Measurements from ENCODE around the gene FAM90A26.
"Not testable (repeated sequence)": the region's sequence is repeated elsewhere in the genome, so short reads cannot be mapped to it uniquely, and the experiment has no call there.

Gene FAM90A26

GRCh38 chr4:9160046-9160445 lies 10.2 kb upstream of the FAM90A26 start:
- not testable (repeated sequence) for DNase-seq (ENCODE audit: low read depth)

- not testable (repeated sequence) for DNase-seq (ENCODE audit: low read depth)
These were observed 4.2 kb upstream of the FAM90A26 start for GRCh38 chr4:9165990-9166389.

GRCh38 chr4:9210357-9210756 lies 40.1 kb downstream of the FAM90A26 start, which contains the start of gene USP17L10:
Gene USP17L10 (plus strand): TSS chr4:9210657. CDS start chr4:9210657, 0 bp downstream.
- not testable (repeated sequence) for DNase-seq (ENCODE audit: low read depth)

GRCh38 chr4:9214701-9215100 lies 44.5 kb downstream of the FAM90A26 start:
- not testable (repeated sequence) for DNase-seq (ENCODE audit: low read depth)

DNA sequence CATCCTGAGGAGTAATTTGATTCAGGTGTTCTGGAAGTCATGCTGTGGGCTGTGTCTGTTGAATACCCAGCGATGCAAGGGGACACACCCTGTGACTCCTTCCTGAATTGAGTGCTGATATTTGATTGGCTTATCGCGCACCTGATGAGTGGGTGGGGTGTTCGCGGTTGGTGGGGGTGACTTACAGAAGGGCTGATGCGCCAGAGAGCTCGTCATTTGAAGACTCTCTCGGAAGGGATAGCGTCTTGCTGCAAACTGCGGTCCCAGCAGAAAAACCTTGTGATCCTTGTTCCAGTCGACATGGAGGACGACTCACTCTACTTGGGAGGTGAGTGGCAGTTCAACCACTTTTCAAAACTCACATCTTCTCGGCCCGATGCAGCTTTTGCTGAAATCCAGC lies 44.9 kb downstream of the FAM90A26 start, which contains the start of gene USP17L11:
TSS of gene USP17L11 (plus strand) at position 301 of the 400 bp plus-strand sequence. CDS start at position 301, 0 bp downstream.
- not testable (repeated sequence) for DNase-seq (ENCODE audit: low read depth)

- DNase-seq (ENCODE audit: low read depth) = not testable (repeated sequence)
These were observed 49.6 kb downstream of the FAM90A26 start, which contains the start of gene USP17L12 for GRCh38 chr4:9219852-9220251. Gene USP17L12 (plus strand): TSS chr4:9220152. CDS start chr4:9220152, 0 bp downstream.

DNA sequence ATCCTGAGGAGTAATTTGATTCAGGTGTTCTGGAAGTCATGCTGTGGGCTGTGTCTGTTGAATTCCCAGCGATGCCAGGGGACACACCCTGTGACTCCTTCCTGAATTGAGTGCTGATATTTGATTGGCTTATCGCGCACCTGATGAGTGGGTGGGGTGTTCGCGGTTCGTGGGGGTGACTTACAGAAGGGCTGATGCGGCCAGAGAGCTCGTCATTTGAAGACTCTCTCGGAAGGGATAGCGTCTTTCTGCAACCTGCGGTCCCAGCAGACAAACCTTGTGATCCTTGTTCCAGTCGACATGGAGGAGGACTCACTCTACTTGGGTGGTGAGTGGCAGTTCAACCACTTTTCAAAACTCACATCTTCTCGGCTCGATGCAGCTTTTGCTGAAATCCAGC lies 54.4 kb downstream of the FAM90A26 start, which contains the start of gene USP17L13:
TSS of gene USP17L13 (plus strand) at position 301 of the 400 bp plus-strand sequence. CDS start at position 301, 0 bp downstream.
- DNase-seq (ENCODE audit: low read depth) = not testable (repeated sequence)

Measured in non-pigmented ciliary epithelial cell (primary cell).